HuH-7.5 (cell line): ENCODE measurements around the gene TMEM170A.
A peak's percentile ranks its signal among the peaks of the same experiment; 100 is the strongest.
"Not testable (repeated sequence)": the region's sequence is repeated elsewhere in the genome, so short reads cannot be mapped to it uniquely, and the experiment has no call there.

Experiments used
- DNase-seq: peaks from one replicate; pipeline ENCODE4 v3.0.0; 2011; ENCODE audit warnings: low spot score

Gene TMEM170A

GRCh38 chr16:75464122-75464918, at the start of gene TMEM170A:
TMEM170A (minus strand) TSS chr16:75464689; CDS start chr16:75464600, 89 bp downstream.
- DNase-seq, result peak; percentile 97

GRCh38 chr16:75506574-75506973, 42.1 kb upstream of the TMEM170A start:
- DNase-seq, result no peak

- no peak for DNase-seq
These were observed 41.6 kb upstream of the TMEM170A start for GRCh38 chr16:75506107-75506506.

GRCh38 chr16:75503801-75504200, 39.3 kb upstream of the TMEM170A start:
- DNase-seq, result no peak

GRCh38 chr16:75502916-75503605, 38.6 kb upstream of the TMEM170A start:
- DNase-seq, result no peak

- not testable (repeated sequence) for DNase-seq
These were observed 37.3 kb upstream of the TMEM170A start for GRCh38 chr16:75501820-75502219.

- DNase-seq, result no peak
These were observed 36.9 kb upstream of the TMEM170A start for GRCh38 chr16:75501359-75501758.

GRCh38 chr16:75498605-75499322, 34.3 kb upstream of the TMEM170A start:
- DNase-seq, result not testable (repeated sequence)

- DNase-seq, result no peak
These were observed 33.1 kb upstream of the TMEM170A start for GRCh38 chr16:75497558-75497957.

- DNase-seq, result peak; percentile 61
These were observed 30.7 kb upstream of the TMEM170A start, which contains the start of gene CHST6 for GRCh38 chr16:75495076-75495674. CHST6 (minus strand) TSS chr16:75495441; CDS start chr16:75479828, 15,613 bp downstream.

- no peak for DNase-seq
These were observed 30.2 kb upstream of the TMEM170A start for GRCh38 chr16:75494661-75495075.

GRCh38 chr16:75494184-75494583, 29.7 kb upstream of the TMEM170A start:
- no peak for DNase-seq

GRCh38 chr16:75491876-75492275, 27.4 kb upstream of the TMEM170A start:
- peak; percentile 46 for DNase-seq

- DNase-seq, result no peak
These were observed 23.8 kb upstream of the TMEM170A start for GRCh38 chr16:75488322-75488721.

GRCh38 chr16:75486676-75487313, 22.3 kb upstream of the TMEM170A start:
- no peak for DNase-seq

GRCh38 chr16:75486014-75486675, 21.7 kb upstream of the TMEM170A start:
- no peak for DNase-seq

- no peak for DNase-seq
These were observed 20.9 kb upstream of the TMEM170A start for GRCh38 chr16:75485230-75486013.

- no peak for DNase-seq
These were observed 18.7 kb upstream of the TMEM170A start for GRCh38 chr16:75483222-75483621.

GRCh38 chr16:75482434-75483205, 18.1 kb upstream of the TMEM170A start:
- no peak for DNase-seq
